OCI-LY3 (cell line): ENCODE results near the gene PLPP3.

Source experiments
- H2AFZ ChIP-seq: fragments of 200-600, 300-600 bp; shearing (Covaris generic); 2 replicates; pipeline ENCODE4 v1.6.0; 2014; ENCODE audit warnings: antibody characterized with exemption, low read depth, low read length
- H3K27ac ChIP-seq: fragments of 200-600, 300-600 bp; sonication (generic); 2 replicates; pipeline ENCODE4 v1.5.1; 2014; ENCODE audit warnings: mild to moderate bottlenecking, low read length, moderate library complexity, mixed read lengths
- H3K27me3 ChIP-seq: fragments of 200-600, 300-600 bp; sonication (generic); 2 replicates; pipeline ENCODE4 v1.6.1; 2014; ENCODE audit warnings: low read depth, low read length, mixed read lengths
- H3K36me3 ChIP-seq: fragments of 200-600, 300-600 bp; sonication (generic); replicated peaks from 2 replicates; pipeline ENCODE3; 2014; ENCODE audit warnings: low read depth, low read length, mixed read lengths
- H3K4me1 ChIP-seq: fragments of 300-600, 200-600 bp; sonication (generic); 2 replicates; pipeline ENCODE4 v1.6.1; 2014; ENCODE audit warnings: low read length, mixed read lengths
- H3K4me2 ChIP-seq: fragments of 200-600, 300-600 bp; sonication (generic); 2 replicates; pipeline ENCODE4 v1.6.1; 2014; ENCODE audit warnings: low read length, mixed read lengths
- H3K4me3 ChIP-seq: fragments of 300-600, 200-600 bp; sonication (generic); 2 replicates; pipeline ENCODE4 v1.5.1; 2014; ENCODE audit warnings: antibody characterized with exemption, mild to moderate bottlenecking, low read length, moderate library complexity
- H3K79me2 ChIP-seq: fragments of 300-600, 200-600 bp; shearing (Covaris generic); 2 replicates; pipeline ENCODE4 v1.6.1; 2014; ENCODE audit warnings: mild to moderate bottlenecking, low read length, mixed read lengths
- H3K9ac ChIP-seq: fragments of 300-600, 200-600 bp; shearing (Covaris generic); 2 replicates; pipeline ENCODE4 v1.6.0; 2014; ENCODE audit warnings: mild to moderate bottlenecking, low read length, moderate library complexity
- H3K9me3 ChIP-seq: fragments of 200-600, 300-600 bp; shearing (Covaris generic); 2 replicates; pipeline ENCODE4 v1.6.1; 2014; ENCODE audit warnings: low read length, mixed read lengths; ENCODE audit not compliant: insufficient read depth
- H4K20me1 ChIP-seq: fragments of 200-600, 300-600 bp; sonication (generic); 2 replicates; pipeline ENCODE4 v1.6.1; 2016; ENCODE audit warnings: low read length, mixed read lengths; ENCODE audit not compliant: insufficient read depth
- CTCF ChIP-seq: fragments of 200-600, 300-600 bp; sonication (generic); IDR thresholded peaks from 2 replicates; pipeline ENCODE4 v1.5.1; 2014; ENCODE audit warnings: antibody characterized with exemption, low read length, low read depth
- EZH2phosphoT487 ChIP-seq: fragments of 200-600 bp; shearing (Covaris generic); IDR thresholded peaks from 2 replicates; pipeline ENCODE4 v1.6.1; 2018; ENCODE audit warnings: antibody characterized with exemption, mixed run types, low read depth

The PLPP3 gene

GRCh38 chr1:56575865-56576264 lies 3.5 kb downstream of the PLPP3 start:
- H3K4me3 ChIP-seq: peak overlapping the region; percentile 10; the same call in 1 of the 2 replicates
- H3K79me2 ChIP-seq: no peaks in the 10 kb centered on the region
- no peak overlapping the region for H3K9ac ChIP-seq
- no peaks in the 10 kb centered on the region for H3K36me3 ChIP-seq
- peak overlapping the region; percentile 95 for H3K4me2 ChIP-seq
- H3K27ac ChIP-seq: peak overlapping the region; percentile 33
- TF ChIP-seq EZH2phosphoT487 (no peak), CTCF (no peak)
- no peaks in the 10 kb centered on the region for H4K20me1 ChIP-seq
- H3K4me1 ChIP-seq: peaks cover 60% of the 10 kb centered on the region
- no peaks in the 10 kb centered on the region for H3K9me3 ChIP-seq
- H3K27me3 ChIP-seq: peaks cover 5% of the 10 kb centered on the region; the same call in 1 of the 2 replicates
- H2AFZ ChIP-seq: no peak overlapping the region

- Histone ChIP-seq H3K9ac (no peak overlapping the region), H3K4me2 (peak overlapping the region; percentile 95), H4K20me1 (no peaks in the 10 kb centered on the region), H3K4me1 (peaks cover 57% of the 10 kb centered on the region), H3K36me3 (no peaks in the 10 kb centered on the region), H3K27ac (peak overlapping the region; percentile 17; the same call in 1 of the 2 replicates), H2AFZ (no peak overlapping the region), H3K79me2 (no peaks in the 10 kb centered on the region), H3K27me3 (peaks cover 5% of the 10 kb centered on the region; the same call in 1 of the 2 replicates), H3K4me3 (peak overlapping the region; percentile 10), H3K9me3 (no peaks in the 10 kb centered on the region)
- TF ChIP-seq CTCF (no peak), EZH2phosphoT487 (no peak)
Measured at GRCh38 chr1:56574794-56575193, 4.6 kb downstream of the PLPP3 start.

GRCh38 chr1:56573311-56573710 lies 6.1 kb downstream of the PLPP3 start:
- Histone ChIP-seq H2AFZ (no peak overlapping the region), H3K36me3 (no peaks in the 10 kb centered on the region), H3K4me2 (no peak overlapping the region), H4K20me1 (no peaks in the 10 kb centered on the region), H3K79me2 (no peaks in the 10 kb centered on the region), H3K27ac (no peak overlapping the region), H3K4me1 (peaks cover 55% of the 10 kb centered on the region), H3K9ac (no peak overlapping the region), H3K4me3 (no peak overlapping the region), H3K9me3 (no peaks in the 10 kb centered on the region), H3K27me3 (peaks cover 5% of the 10 kb centered on the region; the same call in 1 of the 2 replicates)
- TF ChIP-seq CTCF (no peak), EZH2phosphoT487 (no peak)

- Histone ChIP-seq H3K79me2 (no peaks in the 10 kb centered on the region), H2AFZ (no peak overlapping the region), H3K27me3 (peaks cover 3% of the 10 kb centered on the region; the same call in 1 of the 2 replicates), H3K4me3 (no peak overlapping the region), H3K9ac (no peak overlapping the region), H4K20me1 (no peaks in the 10 kb centered on the region), H3K4me1 (peaks cover 49% of the 10 kb centered on the region), H3K36me3 (no peaks in the 10 kb centered on the region), H3K9me3 (no peaks in the 10 kb centered on the region), H3K4me2 (0 out of 2 replicates have a peak overlapping the region, but pooled peaks have one; percentile 5), H3K27ac (no peak overlapping the region)
- TF ChIP-seq EZH2phosphoT487 (no peak), CTCF (no peak)
Measured at GRCh38 chr1:56572334-56573050, 6.9 kb downstream of the PLPP3 start.
